Memory B cell (primary cell): ENCODE measurements around the gene NOTCH4.

Experiments
- ATAC-seq: fragments of 150-1000 bp; cut with Tn5 transposase; 2 replicates; pipeline ENCODE4 v1.10.0; 2021; ENCODE audit warnings: low read depth, mild to moderate bottlenecking, moderate library complexity
- DNase-seq, 2 donors: peaks; one replicate each; pipeline ENCODE4 v3.0.0; 2022; ENCODE audit warnings: low spot score in 2 of 2
- H3K27ac Mint-ChIP-seq: one replicate; pipeline ENCODE4 v1.8.0; 2022; ENCODE audit warnings: mild to moderate bottlenecking, moderate library complexity, mixed read lengths
- H3K27me3 Mint-ChIP-seq: one replicate; pipeline ENCODE4 v1.8.0; 2022; ENCODE audit warnings: mixed read lengths
- H3K36me3 Mint-ChIP-seq: one replicate; pipeline ENCODE4 v1.8.0; 2022; ENCODE audit warnings: mild to moderate bottlenecking, mixed read lengths
- H3K4me1 Mint-ChIP-seq: one replicate; pipeline ENCODE4 v1.8.0; 2022; ENCODE audit warnings: mixed read lengths
- H3K4me3 Mint-ChIP-seq: one replicate; pipeline ENCODE4 v1.8.0; 2022; ENCODE audit warnings: mild to moderate bottlenecking, moderate library complexity, mixed read lengths
- H3K9me3 Mint-ChIP-seq: one replicate; pipeline ENCODE4 v1.8.0; 2022; ENCODE audit warnings: mixed read lengths

Gene NOTCH4

DNA sequence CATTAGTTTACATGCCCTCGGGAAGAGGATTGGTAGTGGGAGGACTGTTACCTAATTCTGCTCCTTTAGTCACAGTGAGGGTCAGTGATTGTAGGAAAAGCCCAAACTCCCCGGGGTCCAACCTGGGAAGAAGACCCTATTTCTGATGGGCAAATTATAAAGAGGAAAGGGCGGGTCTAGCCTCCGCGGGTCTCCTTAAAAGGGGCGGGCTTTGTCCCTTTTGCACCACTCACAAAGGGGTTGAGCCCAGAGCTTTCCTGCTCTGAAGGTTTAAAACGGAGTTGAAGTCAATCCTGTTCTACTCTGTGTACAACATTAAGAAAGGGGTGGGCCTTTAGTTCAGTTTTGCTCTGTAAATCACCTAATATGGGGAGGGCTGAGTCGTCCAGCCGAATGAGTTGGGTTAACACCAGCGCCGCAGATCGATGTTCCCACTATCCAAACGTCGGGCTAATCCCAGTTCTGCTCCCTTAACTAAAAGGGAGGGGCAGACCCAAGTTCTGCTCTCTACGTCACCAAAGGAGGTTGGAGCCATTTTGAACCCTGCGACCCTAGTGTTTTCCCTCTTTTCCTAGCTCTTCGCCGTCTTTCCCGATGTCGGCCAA, 46.6 kb downstream of the NOTCH4 start:
- peaks cover 62% of the 10 kb centered on the region for H3K4me1 Mint-ChIP-seq
- DNase-seq (peak in 1 of 2 donors; percentile 27), ATAC-seq (no peak)
- peaks cover 1% of the 10 kb centered on the region for H3K9me3 Mint-ChIP-seq
- peak overlapping the region; percentile 93 for H3K27ac Mint-ChIP-seq
- peak overlapping the region; percentile 89 for H3K4me3 Mint-ChIP-seq
- H3K27me3 Mint-ChIP-seq = no peaks in the 10 kb centered on the region
- H3K36me3 Mint-ChIP-seq = peaks cover 16% of the 10 kb centered on the region

DNA sequence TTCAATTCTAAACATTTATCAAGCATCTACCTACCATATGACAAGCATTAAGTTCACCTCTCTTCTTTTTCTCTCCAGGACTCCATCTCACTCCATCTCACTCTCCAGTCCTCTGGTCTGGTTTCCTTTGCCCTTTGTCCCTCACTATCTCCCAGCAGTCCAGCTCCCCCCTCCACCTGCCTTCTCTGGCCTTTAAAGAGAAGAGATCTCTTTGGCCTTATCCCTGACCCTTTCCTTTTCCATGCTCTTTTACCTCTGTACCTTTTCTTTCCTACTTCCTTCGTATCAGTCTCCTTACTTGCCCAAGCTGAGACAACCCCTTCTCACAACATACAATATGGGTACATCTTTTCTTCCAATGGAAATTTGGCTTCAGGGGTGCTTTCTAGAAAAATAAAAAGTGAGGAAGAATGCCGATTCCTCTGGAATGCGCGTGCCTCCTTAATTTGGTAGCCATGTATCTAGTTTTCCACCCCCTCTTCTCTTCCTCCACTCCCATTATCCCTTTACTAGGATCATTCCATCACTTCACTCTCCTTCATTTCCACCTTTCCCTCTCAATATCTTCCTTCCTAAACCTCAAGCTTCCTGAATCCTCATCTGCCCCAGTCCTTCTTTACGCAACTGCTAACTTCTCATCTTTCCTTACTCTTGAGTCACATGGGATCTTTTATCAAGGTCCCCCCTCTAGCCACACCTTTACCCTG, 47.2 kb downstream of the NOTCH4 start:
- Mint-ChIP-seq H3K9me3 (peaks cover 1% of the 10 kb centered on the region), H3K4me1 (peaks cover 62% of the 10 kb centered on the region), H3K27me3 (no peaks in the 10 kb centered on the region), H3K36me3 (peaks cover 16% of the 10 kb centered on the region), H3K4me3 (peak overlapping the region; percentile 89), H3K27ac (peak overlapping the region; percentile 93)
- ATAC-seq (no peak), DNase-seq (no peak)

DNA sequence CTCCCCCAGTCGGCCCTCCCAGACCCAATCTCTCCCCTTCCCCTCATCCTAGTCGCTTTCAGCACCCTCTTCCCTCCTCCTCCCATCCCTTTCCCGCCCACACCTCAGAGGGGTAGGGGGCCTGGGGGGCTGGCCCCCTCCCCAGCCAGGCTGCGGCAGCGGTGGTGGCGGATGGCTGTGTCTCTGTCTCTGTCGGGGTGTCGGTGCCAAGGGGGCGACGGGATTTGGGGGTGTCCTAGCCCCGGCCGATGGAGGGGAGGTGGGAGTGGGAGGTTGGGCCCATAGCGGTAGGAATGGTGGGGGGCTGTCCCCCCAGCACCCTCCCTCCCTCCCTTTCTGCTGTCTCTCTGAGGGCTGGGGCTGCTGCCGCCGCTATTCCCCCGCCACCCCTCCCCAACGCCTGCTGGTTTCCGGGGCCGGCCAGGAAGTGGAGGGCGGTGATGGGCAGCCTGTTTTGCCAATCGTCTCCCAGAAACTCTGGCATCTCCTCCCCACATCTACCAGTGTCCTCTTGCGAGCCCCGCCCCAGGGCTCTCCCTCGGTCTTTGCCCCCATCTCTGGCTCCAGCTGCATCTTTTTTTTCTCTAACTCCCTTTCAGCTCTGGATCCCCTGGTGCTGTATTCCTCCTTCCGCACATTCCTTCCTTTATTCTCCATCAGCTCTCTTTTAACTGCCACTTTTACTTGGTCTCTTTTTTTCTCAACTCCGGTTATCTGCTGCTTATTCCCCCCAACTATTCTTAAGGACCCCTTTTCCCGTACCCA, 48.0 kb downstream of the NOTCH4 start, which contains the start of gene AGPAT1:
Gene AGPAT1, minus strand, starts transcription at position 374 of the 765 bp plus-strand sequence. CDS start 4,588 bp downstream, outside the sequence.
- peak; percentile 56 for ATAC-seq
- peak within 1 kb of the TSS; percentile 93 for H3K27ac Mint-ChIP-seq
- H3K27me3 Mint-ChIP-seq = no peaks in the 10 kb centered on the region
- H3K4me3 Mint-ChIP-seq = peak within 1 kb of the TSS; percentile 89
- peaks cover 63% of the 10 kb centered on the region for H3K4me1 Mint-ChIP-seq
- peaks cover 1% of the 10 kb centered on the region for H3K9me3 Mint-ChIP-seq
- H3K36me3 Mint-ChIP-seq = peaks cover 18% of the 10 kb centered on the region
- DNase-seq = peak; percentile 91 to 94

DNA sequence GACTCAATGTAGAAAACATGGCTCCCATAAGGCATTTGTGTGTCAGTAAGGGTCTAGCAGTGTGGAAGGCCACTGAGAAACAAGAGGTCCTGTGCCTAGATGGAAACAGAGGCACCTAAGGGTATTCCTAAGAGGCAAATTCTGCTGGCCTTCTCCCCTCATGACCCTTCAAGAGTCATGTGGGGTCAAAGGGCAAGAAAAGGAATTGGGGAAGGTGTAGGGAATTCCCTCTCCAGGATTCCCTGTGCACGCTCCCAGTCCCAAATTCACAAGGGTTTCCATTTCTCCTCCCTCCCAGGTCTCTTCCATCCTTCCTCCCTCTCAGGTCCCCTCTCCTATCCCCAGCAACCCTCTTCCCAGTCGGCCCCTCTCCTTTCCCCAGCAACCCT, 48.6 kb downstream of the NOTCH4 start:
- H3K4me1 Mint-ChIP-seq = peaks cover 58% of the 10 kb centered on the region
- H3K27me3 Mint-ChIP-seq = no peaks in the 10 kb centered on the region
- peak overlapping the region; percentile 93 for H3K27ac Mint-ChIP-seq
- peaks cover 1% of the 10 kb centered on the region for H3K9me3 Mint-ChIP-seq
- peaks cover 19% of the 10 kb centered on the region for H3K36me3 Mint-ChIP-seq
- no peak for ATAC-seq
- DNase-seq = no peak
- peak overlapping the region; percentile 89 for H3K4me3 Mint-ChIP-seq

DNA sequence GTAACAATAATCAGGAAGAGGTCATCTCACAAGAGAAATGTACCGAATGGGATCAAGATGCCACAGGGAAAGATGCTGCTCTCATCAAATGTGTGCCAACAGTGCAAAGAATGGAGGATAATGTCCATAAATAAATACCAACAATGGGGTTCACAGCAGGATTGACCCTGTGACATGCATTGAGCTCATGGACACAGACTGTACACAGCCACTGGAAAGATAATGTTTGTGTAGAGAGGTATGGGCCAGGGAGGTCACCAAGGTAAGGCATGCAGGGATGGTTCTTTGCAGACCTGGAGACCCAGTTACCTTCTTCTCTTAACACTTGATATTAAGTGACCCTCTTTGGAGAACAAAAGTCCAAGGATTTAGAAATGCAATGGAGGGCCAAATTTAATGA, 49.5 kb downstream of the NOTCH4 start:
- no peak for ATAC-seq
- H3K4me1 Mint-ChIP-seq = peaks cover 56% of the 10 kb centered on the region
- H3K4me3 Mint-ChIP-seq = peak overlapping the region; percentile 47
- H3K9me3 Mint-ChIP-seq = peaks cover 1% of the 10 kb centered on the region
- peak overlapping the region; percentile 19 for H3K27ac Mint-ChIP-seq
- H3K27me3 Mint-ChIP-seq = no peaks in the 10 kb centered on the region
- no peak for DNase-seq
- peaks cover 25% of the 10 kb centered on the region for H3K36me3 Mint-ChIP-seq

DNA sequence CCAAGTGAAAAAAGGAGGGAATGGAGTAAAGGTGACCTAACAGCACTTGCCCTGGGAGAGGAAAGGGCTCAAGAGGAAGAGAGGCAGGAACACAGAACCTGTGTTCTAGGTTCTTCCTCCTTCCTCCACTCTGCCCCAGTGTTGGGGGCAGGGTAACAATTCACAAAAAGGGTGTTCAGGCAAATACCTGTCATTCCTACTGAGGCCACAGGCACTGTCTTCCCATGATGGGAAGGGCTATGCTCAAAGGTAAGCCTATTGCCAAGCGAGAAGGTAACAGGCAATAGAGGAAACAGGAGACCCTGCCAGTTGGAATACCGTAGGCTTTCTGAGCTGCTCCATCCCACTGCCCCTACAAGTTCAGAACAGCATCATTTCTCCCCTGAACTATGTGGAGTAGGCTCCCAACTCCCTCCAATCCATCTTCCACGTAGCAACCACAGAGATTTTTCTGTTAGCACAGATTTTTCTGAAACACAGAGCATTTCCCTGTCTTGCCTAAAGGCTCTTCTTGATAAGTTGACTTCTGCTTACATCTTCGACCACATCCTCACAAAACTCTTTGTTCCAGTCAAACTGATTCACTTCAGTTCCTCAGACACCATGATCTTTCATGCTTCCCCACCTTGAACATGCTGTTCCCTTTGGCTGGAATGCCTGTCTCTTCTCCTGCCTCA, 50.7 kb downstream of the NOTCH4 start:
- DNase-seq (no peak), ATAC-seq (no peak)
- Mint-ChIP-seq H3K4me1 (peaks cover 52% of the 10 kb centered on the region), H3K4me3 (no peak overlapping the region), H3K27me3 (no peaks in the 10 kb centered on the region), H3K9me3 (peaks cover 1% of the 10 kb centered on the region), H3K27ac (peak overlapping the region; percentile 19), H3K36me3 (peaks cover 26% of the 10 kb centered on the region)

DNA sequence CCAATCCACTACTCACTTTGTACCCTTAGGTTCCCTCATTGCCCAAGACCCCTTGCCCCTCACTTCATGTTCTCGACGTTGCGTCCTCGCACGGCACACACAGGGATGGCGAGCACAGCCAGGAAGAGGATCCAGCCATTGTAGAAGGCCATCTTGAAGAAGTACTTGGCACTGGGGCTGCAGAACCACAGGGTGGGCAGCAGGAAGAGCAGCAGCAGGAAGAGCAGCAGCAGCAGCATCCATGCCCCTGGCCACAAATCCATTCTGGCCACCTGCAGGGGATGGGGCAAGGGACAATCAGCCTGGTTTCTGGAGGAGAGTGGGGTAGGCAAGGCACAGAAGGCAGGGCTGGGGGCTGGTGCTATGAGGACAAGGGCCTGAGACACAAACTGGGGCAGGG, 52.6 kb downstream of the NOTCH4 start:
- no peak overlapping the region for H3K4me3 Mint-ChIP-seq
- ATAC-seq (no peak), DNase-seq (no peak)
- peaks cover 26% of the 10 kb centered on the region for H3K36me3 Mint-ChIP-seq
- H3K9me3 Mint-ChIP-seq = no peaks in the 10 kb centered on the region
- H3K4me1 Mint-ChIP-seq = peaks cover 37% of the 10 kb centered on the region
- no peaks in the 10 kb centered on the region for H3K27me3 Mint-ChIP-seq
- H3K27ac Mint-ChIP-seq = no peak overlapping the region

DNA sequence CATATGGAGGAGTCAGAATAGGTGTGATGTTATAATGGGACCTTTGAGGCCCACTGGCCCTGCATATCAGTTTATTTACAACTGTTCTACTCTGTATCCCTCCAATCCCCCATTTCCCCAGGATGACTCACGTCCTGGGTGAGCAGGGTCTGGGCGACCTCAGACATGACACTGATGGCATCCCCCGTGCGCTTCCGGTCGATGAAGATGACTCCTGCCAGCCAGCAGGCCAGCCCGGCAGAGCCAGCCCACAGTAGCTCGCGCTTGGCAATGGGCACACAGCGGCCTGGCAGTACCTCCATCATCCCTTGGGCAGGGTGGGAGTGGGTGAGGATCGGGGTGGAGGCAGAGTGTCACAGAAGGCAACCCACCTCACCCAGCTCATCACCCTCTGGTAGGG, 53.6 kb downstream of the NOTCH4 start:
- Mint-ChIP-seq H3K27me3 (no peaks in the 10 kb centered on the region), H3K27ac (no peak overlapping the region), H3K9me3 (no peaks in the 10 kb centered on the region), H3K4me3 (no peak overlapping the region), H3K4me1 (peaks cover 33% of the 10 kb centered on the region), H3K36me3 (peaks cover 28% of the 10 kb centered on the region)
- no peak for ATAC-seq
- DNase-seq = no peak

DNA sequence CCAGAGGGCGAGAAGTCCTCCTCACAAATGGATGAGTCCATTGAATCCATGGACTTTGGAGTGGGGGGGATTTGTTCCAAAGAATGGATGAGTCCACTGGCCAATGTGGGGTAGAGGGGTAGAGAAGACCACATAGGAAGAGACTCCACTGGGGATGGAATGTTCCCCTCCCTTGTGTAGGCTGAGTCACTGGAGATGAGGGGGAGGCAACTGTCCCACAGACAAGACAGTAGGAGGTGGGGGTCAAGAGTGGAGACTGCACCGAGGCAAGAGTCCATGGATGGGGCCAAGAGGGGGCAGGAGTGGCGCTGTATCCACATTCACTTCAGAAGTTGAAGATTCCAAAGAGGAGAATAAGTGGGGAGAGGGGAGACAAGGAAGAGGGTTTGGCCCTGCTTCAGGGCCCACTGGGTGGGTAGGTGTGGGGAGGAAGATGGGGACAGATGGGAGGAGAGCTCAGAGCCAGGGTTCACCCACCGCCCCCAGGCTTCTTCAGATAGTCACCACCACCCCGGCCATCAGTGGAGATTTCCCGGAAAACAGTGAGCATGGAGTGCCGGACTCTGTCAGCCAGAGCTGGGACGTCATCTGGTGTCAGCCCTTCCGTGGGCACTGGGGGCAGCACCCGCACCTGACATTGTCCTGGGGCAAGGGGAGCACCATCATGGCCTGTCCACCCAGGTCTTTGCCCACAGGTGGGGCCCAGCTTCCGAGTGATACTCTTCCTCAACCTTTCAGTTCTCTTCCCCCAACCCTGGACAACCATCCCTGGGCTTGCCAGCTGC, 54.9 kb downstream of the NOTCH4 start:
- H3K4me3 Mint-ChIP-seq = no peak overlapping the region
- no peaks in the 10 kb centered on the region for H3K9me3 Mint-ChIP-seq
- DNase-seq (no peak), ATAC-seq (no peak)
- H3K4me1 Mint-ChIP-seq = peaks cover 24% of the 10 kb centered on the region
- no peak overlapping the region for H3K27ac Mint-ChIP-seq
- H3K36me3 Mint-ChIP-seq = peaks cover 26% of the 10 kb centered on the region
- H3K27me3 Mint-ChIP-seq = no peaks in the 10 kb centered on the region

DNA sequence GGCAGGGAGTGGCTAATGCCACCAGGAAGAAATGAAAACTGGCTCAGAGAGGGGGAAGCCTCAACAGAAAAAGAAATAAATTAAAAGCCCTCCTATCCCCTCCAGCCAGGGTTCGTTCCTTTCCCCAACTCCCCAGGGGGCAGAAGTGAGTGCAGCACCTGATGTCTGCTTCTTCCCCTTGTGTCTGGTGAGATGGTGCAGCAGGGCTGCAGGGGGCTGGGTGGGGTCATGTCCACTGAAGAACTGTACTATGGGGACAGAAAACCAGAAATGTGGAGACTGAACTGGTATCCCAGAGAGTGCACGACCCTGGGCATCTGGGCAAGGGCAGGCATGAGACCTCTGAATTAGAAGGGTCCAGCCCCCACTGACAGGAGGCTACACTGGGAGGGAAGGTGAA, 55.5 kb downstream of the NOTCH4 start:
- ATAC-seq (no peak), DNase-seq (no peak)
- Mint-ChIP-seq H3K27me3 (no peaks in the 10 kb centered on the region), H3K36me3 (peaks cover 26% of the 10 kb centered on the region), H3K4me1 (peaks cover 18% of the 10 kb centered on the region), H3K4me3 (no peak overlapping the region), H3K27ac (no peak overlapping the region), H3K9me3 (no peaks in the 10 kb centered on the region)

DNA sequence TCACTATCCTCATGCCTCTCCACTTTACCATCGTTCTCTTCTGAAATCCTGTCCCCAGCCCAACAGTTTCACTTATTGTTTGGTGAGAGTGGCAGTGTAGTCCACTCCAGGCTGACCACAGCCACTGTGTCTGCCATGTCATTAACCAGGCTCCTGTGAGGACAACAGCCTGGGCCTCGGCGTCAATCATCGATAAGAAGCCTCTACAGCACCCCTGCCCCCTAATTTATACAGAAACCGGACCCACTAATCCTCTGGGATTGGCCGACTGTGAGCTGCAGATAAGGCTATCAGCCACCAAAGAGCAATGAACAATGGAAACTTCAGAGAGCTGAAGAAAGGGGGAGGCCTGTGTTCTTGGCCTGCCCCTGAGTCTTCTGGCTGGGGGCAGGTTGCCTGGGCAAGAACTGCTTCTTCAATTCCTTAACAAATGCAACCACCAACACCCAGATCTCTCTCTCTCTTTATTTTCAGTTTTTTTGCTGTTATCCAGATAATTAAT, 56.1 kb downstream of the NOTCH4 start:
- Mint-ChIP-seq H3K4me1 (peaks cover 12% of the 10 kb centered on the region), H3K4me3 (no peak overlapping the region), H3K36me3 (peaks cover 26% of the 10 kb centered on the region), H3K27ac (no peak overlapping the region), H3K27me3 (no peaks in the 10 kb centered on the region), H3K9me3 (no peaks in the 10 kb centered on the region)
- ATAC-seq = no peak
- DNase-seq = no peak

DNA sequence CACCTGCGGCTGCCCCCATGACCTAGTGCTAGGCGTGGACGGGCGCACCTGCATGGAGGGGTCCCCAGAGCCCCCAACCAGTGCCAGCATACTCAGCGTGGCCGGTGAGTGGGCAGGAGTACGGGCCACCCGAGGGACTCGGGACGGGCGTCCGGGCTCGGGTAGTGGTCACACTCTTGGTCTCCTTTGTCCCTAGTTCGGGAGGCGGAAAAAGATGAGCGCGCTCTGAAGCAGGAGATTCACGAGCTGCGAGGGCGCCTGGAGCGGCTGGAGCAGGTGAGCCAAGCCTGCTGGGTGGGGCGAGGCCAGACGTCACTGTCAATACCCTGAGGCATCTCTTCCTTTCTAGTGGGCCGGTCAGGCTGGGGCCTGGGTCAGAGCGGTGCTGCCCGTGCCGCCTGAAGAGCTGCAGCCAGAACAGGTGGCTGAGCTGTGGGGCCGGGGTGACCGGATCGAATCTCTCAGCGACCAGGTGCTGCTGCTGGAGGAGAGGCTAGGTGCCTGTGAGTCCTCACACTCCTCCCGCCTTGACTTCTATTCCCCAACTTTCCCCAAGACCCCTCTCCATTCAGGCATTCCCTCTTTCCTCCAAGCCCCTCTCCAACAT, 56.6 kb downstream of the NOTCH4 start:
- no peaks in the 10 kb centered on the region for H3K9me3 Mint-ChIP-seq
- H3K27me3 Mint-ChIP-seq = no peaks in the 10 kb centered on the region
- DNase-seq (no peak), ATAC-seq (no peak)
- peaks cover 9% of the 10 kb centered on the region for H3K4me1 Mint-ChIP-seq
- no peak overlapping the region for H3K4me3 Mint-ChIP-seq
- H3K27ac Mint-ChIP-seq = no peak overlapping the region
- H3K36me3 Mint-ChIP-seq = peaks cover 26% of the 10 kb centered on the region
